HCT116 (cell line): ENCODE data around the gene DBR1. TPM values are rescaled to one million over a fixed set of nuclear protein-coding genes. Genes with fewer than 3 reads are reported as not detected.

Experiments
- ATAC-seq: fragments of 200-7000 bp; cut with Tn5 transposase; 2 replicates; pipeline ENCODE4 v1.9.1; 2020; ENCODE audit warnings: mild to moderate bottlenecking, moderate library complexity
- BruUV-seq: library from RNA; stranded (reverse); fragments of 400-500 nt; replicated peaks from 2 replicates; lab custom pipeline; 2021; lab: Mats Ljungman, UMichigan
- CTCF ChIA-PET: fragments of 300-600 bp; sonication (Branson Sonifier 250); formaldehyde crosslinking; loops from one replicate; lab custom pipeline; 2021; ENCODE audit warnings: antibody characterized with exemption; lab: Charles Lee
- POLR2A ChIA-PET: fragments of 300-600, 350-600 bp; sonication (Branson Sonifier 250); formaldehyde crosslinking; loops from one replicate; lab custom pipeline; 2021; ENCODE audit warnings: antibody characterized with exemption; lab: Charles Lee
- RAD21 ChIA-PET, 2 experiments: fragments of 300-600 bp; sonication (Branson Sonifier 250); formaldehyde crosslinking; loops; one replicate each; lab custom pipeline; 2023; ENCODE audit warnings: low total read pairs in 2 of 2; ENCODE audit not compliant: uncharacterized antibody in 2 of 2, unreplicated experiment in 2 of 2, low non-redundant PET in 1 of 2; lab: Charles Lee
- DNase-seq: peaks from one replicate; pipeline ENCODE4 v3.0.0-alpha.2; 2010; ENCODE audit warnings: low read depth, low spot score
- H2AFZ ChIP-seq: fragments of 200-600 bp; shearing (Covaris generic), sonication (generic); 2 replicates; pipeline ENCODE4 v1.6.1; 2017; ENCODE audit warnings: low read depth, mixed run types, mixed read lengths, antibody characterized with exemption, low read length; ENCODE audit not compliant: poor library complexity, severe bottlenecking
- H3K27ac ChIP-seq: 2 replicates; pipeline ENCODE4 v1.5.1; 2012; ENCODE audit warnings: low read depth, low read length
- H3K27me3 ChIP-seq: fragments of 200-600 bp; sonication (generic); 2 replicates; pipeline ENCODE4 v1.6.1; 2016; ENCODE audit warnings: mixed run types, low read length, mixed read lengths; ENCODE audit not compliant: insufficient read depth
- H3K36me3 ChIP-seq, 2 experiments: fragments of 200-500 bp in 1 of 2; fragments of 200-600 bp in 1 of 2; sonication (Bioruptor generic) in 1 of 2; sonication (generic) in 1 of 2; 2 replicates each; pipeline versions ENCODE4 v1.5.1 to v1.6.1; 2014 to 2016; ENCODE audit warnings: low read length in 2 of 2, inconsistent platforms in 1 of 2, mixed read lengths in 1 of 2, mixed run types in 1 of 2; ENCODE audit not compliant: insufficient read depth in 2 of 2, control insufficient read depth in 1 of 2
- H3K4me1 ChIP-seq, 2 experiments: fragments of 200-600 bp in 1 of 2; sonication (generic) in 1 of 2; 2 replicates each; pipeline versions ENCODE4 v1.5.1 to v1.6.1; 2012 to 2017; ENCODE audit warnings: low read length in 2 of 2, inconsistent platforms in 1 of 2, mild to moderate bottlenecking in 1 of 2, mixed read lengths in 1 of 2, mixed run types in 1 of 2, moderate library complexity in 1 of 2; ENCODE audit not compliant: insufficient read depth in 2 of 2, control insufficient read depth in 1 of 2
- H3K4me2 ChIP-seq: fragments of 200-600 bp; sonication (generic); 2 replicates; pipeline ENCODE4 v1.6.1; 2017; ENCODE audit warnings: mixed run types, low read length, mixed read lengths
- H3K4me3 ChIP-seq, 2 experiments: fragments of 200-600 bp in 1 of 2; sonication (generic) in 1 of 2; replicated peaks in 1 of 2; 2 replicates each; pipeline ENCODE4 v1.5.1; 2011 to 2016; ENCODE audit warnings: low read length in 2 of 2, control low read depth in 1 of 2, low read depth in 1 of 2, mild to moderate bottlenecking in 1 of 2, mixed read lengths in 1 of 2, mixed run types in 1 of 2
- H3K79me2 ChIP-seq: fragments of 200-600 bp; sonication (generic); 2 replicates; pipeline ENCODE4 v1.6.1; 2017; ENCODE audit warnings: mild to moderate bottlenecking, mixed run types, low read length, moderate library complexity, mixed read lengths; ENCODE audit not compliant: insufficient read depth
- H3K9ac ChIP-seq: fragments of 200-600 bp; sonication (generic); 2 replicates; pipeline ENCODE4 v1.6.1; 2016; ENCODE audit warnings: low read length, mixed read lengths
- H3K9me2 ChIP-seq: fragments of 200-600 bp; sonication (generic), shearing (Covaris generic); 2 replicates; pipeline ENCODE4 v1.6.1; 2017; ENCODE audit warnings: mixed run types, mild to moderate bottlenecking, moderate library complexity; ENCODE audit not compliant: insufficient read depth
- H3K9me3 ChIP-seq, 2 experiments: fragments of 200-500 bp in 1 of 2; fragments of 200-600 bp in 1 of 2; sonication (Bioruptor generic) in 1 of 2; sonication (generic) in 1 of 2; 2 replicates each; pipeline ENCODE4 v1.6.1; 2014 to 2017; ENCODE audit warnings: low read length in 2 of 2, mixed read lengths in 2 of 2, inconsistent platforms in 1 of 2, low read depth in 1 of 2, mild to moderate bottlenecking in 1 of 2, mixed run types in 1 of 2, moderate library complexity in 1 of 2; ENCODE audit not compliant: control insufficient read depth in 1 of 2, insufficient read depth in 1 of 2
- H4K20me1 ChIP-seq: fragments of 200-600 bp; sonication (generic), shearing (Covaris generic); 2 replicates; pipeline ENCODE4 v1.6.1; 2017; ENCODE audit warnings: mixed run types, mild to moderate bottlenecking, moderate library complexity; ENCODE audit not compliant: insufficient read depth
- CEBPB ChIP-seq: IDR thresholded peaks from 2 replicates; pipeline ENCODE4 v1.6.1; 2012; ENCODE audit warnings: low read depth
- EGR1 ChIP-seq: IDR thresholded peaks from 2 replicates; pipeline ENCODE4 v1.6.1; 2012; ENCODE audit warnings: low read depth
- ELF1 ChIP-seq: IDR thresholded peaks from 2 replicates; pipeline ENCODE4 v1.6.1; 2012; ENCODE audit warnings: low read depth, borderline replicate concordance
- EZH2phosphoT487 ChIP-seq: fragments of 200-600 bp; IDR thresholded peaks from 2 replicates; pipeline ENCODE4 v1.6.1; 2018; ENCODE audit warnings: antibody characterized with exemption, borderline replicate concordance
- FOSL1 ChIP-seq: IDR thresholded peaks from 2 replicates; pipeline ENCODE4 v1.6.1; 2012; ENCODE audit warnings: low read depth
- JUND ChIP-seq: IDR thresholded peaks from 2 replicates; pipeline ENCODE4 v1.6.1; 2012
- TCF7L2 ChIP-seq: IDR thresholded peaks from 2 replicates; pipeline ENCODE4 v1.7.0; 2011; ENCODE audit warnings: borderline replicate concordance, inconsistent platforms; ENCODE audit not compliant: insufficient read depth, insufficient read length; ENCODE audit errors: extremely low read depth
- YY1 ChIP-seq: IDR thresholded peaks from 2 replicates; pipeline ENCODE4 v1.6.1; 2011; ENCODE audit warnings: low read length, low read depth, moderate library complexity, mild to moderate bottlenecking; ENCODE audit not compliant: insufficient replicate concordance; ENCODE audit errors: extremely low read depth
- ZBTB33 ChIP-seq: IDR thresholded peaks from 2 replicates; pipeline ENCODE4 v1.6.1; 2011; ENCODE audit warnings: mild to moderate bottlenecking, low read length, moderate library complexity; ENCODE audit not compliant: insufficient replicate concordance; ENCODE audit errors: extremely low read depth
- ZFX ChIP-seq: fragments of 450-650 bp; IDR thresholded peaks from 2 replicates; pipeline ENCODE4 v1.6.1; 2017
- ZNF274 ChIP-seq: fragments of 200-500 bp; sonication (Bioruptor generic); IDR thresholded peaks from 2 replicates; pipeline ENCODE4 v1.6.1; 2014; ENCODE audit warnings: mild to moderate bottlenecking, low read depth, low read length, inconsistent platforms
- intact Hi-C: fragments of 100-400 bp; cut with micrococcal nuclease; formaldehyde crosslinking; loops from 2 replicates; pipeline ENCODE4 v1.10.0; 2022
- total RNA-seq: library from RNA; stranded (reverse); gene quantifications from one replicate; pipeline ENCODE4 v1.2.1, GENCODE V29; 2021; ENCODE audit not compliant: unreplicated experiment
- TF ChIP-seq, protein P1 (sequence below): IDR thresholded peaks from 2 replicates; pipeline ENCODE4 v1.6.1; 2012
- TF ChIP-seq, protein P2 (sequence below): IDR thresholded peaks from 2 replicates; pipeline ENCODE4 v1.6.1; 2012
- TF ChIP-seq, protein P3 (sequence below), 3 experiments: fragments of 200-600 bp in 1 of 3; sonication (generic) in 1 of 3; IDR thresholded peaks in 2 of 3; conservative IDR thresholded peaks in 1 of 3; 2 replicates each; pipeline ENCODE4 v1.5.1; 2012 to 2017; ENCODE audit warnings: low read depth in 2 of 3, low read length in 2 of 3, antibody characterized with exemption in 1 of 3, borderline replicate concordance in 1 of 3, control low read depth in 1 of 3, mild to moderate bottlenecking in 1 of 3, mixed read lengths in 1 of 3, mixed run types in 1 of 3, moderate library complexity in 1 of 3; ENCODE audit not compliant: insufficient read depth in 1 of 3

DBR1 gene
- total RNA-seq, 1 experiment from 2014 or later, result 21.6 TPM

DNA sequence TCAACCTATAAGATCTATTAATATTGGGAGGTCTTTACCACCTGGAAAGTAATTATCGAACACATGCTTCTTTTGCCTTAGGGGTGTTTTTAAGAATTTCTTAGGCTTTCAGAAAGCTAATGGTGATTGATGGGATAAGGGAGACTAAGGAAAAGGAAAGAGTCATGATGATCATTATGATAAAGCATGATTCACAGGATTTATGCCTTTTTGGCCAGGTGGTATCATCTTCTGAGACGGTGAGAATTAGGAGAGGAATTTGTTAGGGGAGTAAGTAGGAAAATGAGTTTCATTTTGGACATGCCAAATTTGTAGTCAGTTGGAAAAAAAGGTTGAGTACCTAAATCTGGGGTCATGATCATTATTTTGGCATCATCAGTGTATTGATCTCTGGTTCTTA is 21.3 kb upstream of the DBR1 start:
- no peak overlapping the region for H3K4me2 ChIP-seq
- H4K20me1 ChIP-seq, result peaks cover 33% of the 10 kb centered on the region; the same call in 1 of the 2 replicates
- no peak overlapping the region for H3K4me3 ChIP-seq
- H3K79me2 ChIP-seq, result peaks cover 87% of the 10 kb centered on the region
- H3K27me3 ChIP-seq, result no peaks in the 10 kb centered on the region
- peaks cover 0 to 2% of the 10 kb centered on the region in 2 experiments; a peak in 1 of 4 replicates for H3K36me3 ChIP-seq
- no peaks in the 10 kb centered on the region for H3K4me1 ChIP-seq
- intact Hi-C loops, result no loop called here
- ChIA-PET POLR2A (no interaction called here), RAD21 (no interaction called here), CTCF (no interaction called here)
- no TSS peak for BruUV-seq
- no peaks in the 10 kb centered on the region for H3K9me3 ChIP-seq
- no peaks in the 10 kb centered on the region for H3K9me2 ChIP-seq
- DNase-seq (no peak), ATAC-seq (no peak)
- no peak overlapping the region for H3K9ac ChIP-seq
- H3K27ac ChIP-seq, result no peak overlapping the region
- TF ChIP-seq JUND, result no peak
- TF ChIP-seq ZBTB33, result no peak
- no peak for TF ChIP-seq TCF7L2
- no peak for TF ChIP-seq ZFX
- TF ChIP-seq, protein P1, sequence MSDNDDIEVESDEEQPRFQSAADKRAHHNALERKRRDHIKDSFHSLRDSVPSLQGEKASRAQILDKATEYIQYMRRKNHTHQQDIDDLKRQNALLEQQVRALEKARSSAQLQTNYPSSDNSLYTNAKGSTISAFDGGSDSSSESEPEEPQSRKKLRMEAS, result no peak
- no peak for TF ChIP-seq FOSL1
- TF ChIP-seq, protein P2, sequence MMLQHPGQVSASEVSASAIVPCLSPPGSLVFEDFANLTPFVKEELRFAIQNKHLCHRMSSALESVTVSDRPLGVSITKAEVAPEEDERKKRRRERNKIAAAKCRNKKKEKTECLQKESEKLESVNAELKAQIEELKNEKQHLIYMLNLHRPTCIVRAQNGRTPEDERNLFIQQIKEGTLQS, result no peak
- TF ChIP-seq ELF1, result no peak
- no peak for TF ChIP-seq YY1
- TF ChIP-seq ZNF274, result no peak
- TF ChIP-seq EGR1, result no peak
- TF ChIP-seq CEBPB, result no peak
- no peak for TF ChIP-seq EZH2phosphoT487
- TF ChIP-seq, protein P3, sequence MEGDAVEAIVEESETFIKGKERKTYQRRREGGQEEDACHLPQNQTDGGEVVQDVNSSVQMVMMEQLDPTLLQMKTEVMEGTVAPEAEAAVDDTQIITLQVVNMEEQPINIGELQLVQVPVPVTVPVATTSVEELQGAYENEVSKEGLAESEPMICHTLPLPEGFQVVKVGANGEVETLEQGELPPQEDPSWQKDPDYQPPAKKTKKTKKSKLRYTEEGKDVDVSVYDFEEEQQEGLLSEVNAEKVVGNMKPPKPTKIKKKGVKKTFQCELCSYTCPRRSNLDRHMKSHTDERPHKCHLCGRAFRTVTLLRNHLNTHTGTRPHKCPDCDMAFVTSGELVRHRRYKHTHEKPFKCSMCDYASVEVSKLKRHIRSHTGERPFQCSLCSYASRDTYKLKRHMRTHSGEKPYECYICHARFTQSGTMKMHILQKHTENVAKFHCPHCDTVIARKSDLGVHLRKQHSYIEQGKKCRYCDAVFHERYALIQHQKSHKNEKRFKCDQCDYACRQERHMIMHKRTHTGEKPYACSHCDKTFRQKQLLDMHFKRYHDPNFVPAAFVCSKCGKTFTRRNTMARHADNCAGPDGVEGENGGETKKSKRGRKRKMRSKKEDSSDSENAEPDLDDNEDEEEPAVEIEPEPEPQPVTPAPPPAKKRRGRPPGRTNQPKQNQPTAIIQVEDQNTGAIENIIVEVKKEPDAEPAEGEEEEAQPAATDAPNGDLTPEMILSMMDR (IDR thresholded peaks at IDR 0.05 in 2 of 3, conservative IDR thresholded peaks at IDR 0.05 in 1 of 3; ENCODE audit: borderline replicate concordance in 1 of 3, insufficient read depth in 1 of 3, low read depth in 2 of 3, low read length in 2 of 3), result no peak
- no peak overlapping the region for H2AFZ ChIP-seq
